ENCODE measurements around the gene MAFF.

The MAFF gene

GRCh38 chr22:38222797-38223119 lies 21.0 kb downstream of the MAFF start:
- Histone ChIP-seq H2AFZ (ENCODE audit: low read depth, low read length) (no peak overlapping the region), H2BK5ac (ENCODE audit: low read depth, low read length, poor library complexity, severe bottlenecking) (no peak overlapping the region), H3K4ac (ENCODE audit: low read depth in 1 of 2, low read length in 2 of 2) (peak overlapping the region in 1 of 2 experiments; percentile 24), H2BK12ac (ENCODE audit: low read length in 2 of 2) (no peak overlapping the region), H3K27ac (ENCODE audit: low read length, poor library complexity, severe bottlenecking) (no peak overlapping the region), H3K4me3 (ENCODE audit: insufficient read depth in 1 of 2, low read depth in 1 of 2, low read length in 2 of 2) (no peak overlapping the region), H2BK120ac (ENCODE audit: low read depth, low read length) (no peak overlapping the region), H3K18ac (ENCODE audit: low read depth in 1 of 2, low read length in 2 of 2) (no peak overlapping the region), H3K9me3 (ENCODE audit: control insufficient read depth, low read length) (no peaks in the 10 kb centered on the region), H3K4me1 (ENCODE audit: control insufficient read depth, insufficient read depth, low read depth, low read length) (peaks cover 57% of the 10 kb centered on the region), H3K23ac (ENCODE audit: low read length in 2 of 2) (no peak overlapping the region), H2BK15ac (ENCODE audit: low read depth, poor library complexity, severe bottlenecking) (no peak overlapping the region), H3K14ac (ENCODE audit: low read length in 2 of 2) (no peak overlapping the region), H3K4me2 (ENCODE audit: low read length, poor library complexity, severe bottlenecking) (no peak overlapping the region), H3K9ac (ENCODE audit: low read length) (no peak overlapping the region), H3K79me1 (replicated peaks; ENCODE audit: low read length, poor library complexity, severe bottlenecking) (peaks cover 19% of the 10 kb centered on the region), H4K8ac (ENCODE audit: low read length) (no peak overlapping the region), H3K36me3 (ENCODE audit: control insufficient read depth in 1 of 2, insufficient read depth in 2 of 2, low read depth in 1 of 2, low read length in 2 of 2) (peaks cover 66 to 74% of the 10 kb centered on the region in 2 experiments), H2AK5ac (ENCODE audit: low read length, severe bottlenecking) (no peak overlapping the region), H3K27me3 (ENCODE audit: control insufficient read depth in 1 of 2, insufficient read depth in 1 of 2, low read length in 2 of 2) (no peaks in the 10 kb centered on the region), H4K91ac (ENCODE audit: low read length) (no peak overlapping the region)
- WGBS: 92% methylated on average over 8 of the region's 8 CpGs
- no peak for DNase-seq

GRCh38 chr22:38223289-38223960 lies 21.6 kb downstream of the MAFF start:
- H3K4ac ChIP-seq (ENCODE audit: low read depth in 1 of 2, low read length in 2 of 2): no peak overlapping the region
- no peak overlapping the region for H3K18ac ChIP-seq (ENCODE audit: low read depth in 1 of 2, low read length in 2 of 2)
- no peak overlapping the region for H3K23ac ChIP-seq (ENCODE audit: low read length in 2 of 2)
- H2BK120ac ChIP-seq (ENCODE audit: low read depth, low read length): no peak overlapping the region
- H3K4me2 ChIP-seq (ENCODE audit: low read length, poor library complexity, severe bottlenecking): no peak overlapping the region
- H4K91ac ChIP-seq (ENCODE audit: low read length): no peak overlapping the region
- H3K9ac ChIP-seq (ENCODE audit: low read length): no peak overlapping the region
- peaks cover 52% of the 10 kb centered on the region for H3K4me1 ChIP-seq (ENCODE audit: control insufficient read depth, insufficient read depth, low read depth, low read length)
- H2BK15ac ChIP-seq (ENCODE audit: low read depth, poor library complexity, severe bottlenecking): no peak overlapping the region
- H3K27ac ChIP-seq (ENCODE audit: low read length, poor library complexity, severe bottlenecking): peak overlapping the region; percentile 17
- no peak overlapping the region for H3K4me3 ChIP-seq (ENCODE audit: insufficient read depth in 1 of 2, low read depth in 1 of 2, low read length in 2 of 2)
- H3K9me3 ChIP-seq (ENCODE audit: control insufficient read depth, low read length): no peaks in the 10 kb centered on the region
- H2BK12ac ChIP-seq (ENCODE audit: low read length in 2 of 2): no peak overlapping the region
- H3K14ac ChIP-seq (ENCODE audit: low read length in 2 of 2): no peak overlapping the region
- no peak overlapping the region for H2AK5ac ChIP-seq (ENCODE audit: low read length, severe bottlenecking)
- no peaks in the 10 kb centered on the region for H3K27me3 ChIP-seq (ENCODE audit: control insufficient read depth in 1 of 2, insufficient read depth in 1 of 2, low read length in 2 of 2)
- H2AFZ ChIP-seq (ENCODE audit: low read depth, low read length): no peak overlapping the region
- DNase-seq: no peak
- no peak overlapping the region for H4K8ac ChIP-seq (ENCODE audit: low read length)
- peaks cover 19% of the 10 kb centered on the region for H3K79me1 ChIP-seq (replicated peaks; ENCODE audit: low read length, poor library complexity, severe bottlenecking)
- H2BK5ac ChIP-seq (ENCODE audit: low read depth, low read length, poor library complexity, severe bottlenecking): no peak overlapping the region
- H3K36me3 ChIP-seq (ENCODE audit: control insufficient read depth in 1 of 2, insufficient read depth in 2 of 2, low read depth in 1 of 2, low read length in 2 of 2): peaks cover 70 to 81% of the 10 kb centered on the region in 2 experiments
- 91% methylated on average over 8 of the region's 12 CpGs for WGBS

GRCh38 chr22:38226853-38227649 lies 25.3 kb downstream of the MAFF start:
- no peak overlapping the region for H4K91ac ChIP-seq (ENCODE audit: low read length)
- H3K36me3 ChIP-seq (ENCODE audit: control insufficient read depth in 1 of 2, insufficient read depth in 2 of 2, low read depth in 1 of 2, low read length in 2 of 2): peaks cover 77 to 87% of the 10 kb centered on the region in 2 experiments
- WGBS: 94% methylated on average over 25 of the region's 25 CpGs
- no peak overlapping the region for H3K4me3 ChIP-seq (ENCODE audit: insufficient read depth in 1 of 2, low read depth in 1 of 2, low read length in 2 of 2)
- H3K9me3 ChIP-seq (ENCODE audit: control insufficient read depth, low read length): no peaks in the 10 kb centered on the region
- no peak overlapping the region for H3K14ac ChIP-seq (ENCODE audit: low read length in 2 of 2)
- no peak overlapping the region for H2BK5ac ChIP-seq (ENCODE audit: low read depth, low read length, poor library complexity, severe bottlenecking)
- H3K4ac ChIP-seq (ENCODE audit: low read depth in 1 of 2, low read length in 2 of 2): no peak overlapping the region
- no peak overlapping the region for H2BK120ac ChIP-seq (ENCODE audit: low read depth, low read length)
- H3K4me2 ChIP-seq (ENCODE audit: low read length, poor library complexity, severe bottlenecking): no peak overlapping the region
- no peak overlapping the region for H3K23ac ChIP-seq (ENCODE audit: low read length in 2 of 2)
- no peaks in the 10 kb centered on the region for H3K27me3 ChIP-seq (ENCODE audit: control insufficient read depth in 1 of 2, insufficient read depth in 1 of 2, low read length in 2 of 2)
- H3K18ac ChIP-seq (ENCODE audit: low read depth in 1 of 2, low read length in 2 of 2): no peak overlapping the region
- no peak for DNase-seq
- peaks cover 28% of the 10 kb centered on the region for H3K79me1 ChIP-seq (replicated peaks; ENCODE audit: low read length, poor library complexity, severe bottlenecking)
- no peak overlapping the region for H4K8ac ChIP-seq (ENCODE audit: low read length)
- H2BK12ac ChIP-seq (ENCODE audit: low read length in 2 of 2): no peak overlapping the region
- no peak overlapping the region for H2BK15ac ChIP-seq (ENCODE audit: low read depth, poor library complexity, severe bottlenecking)
- H2AFZ ChIP-seq (ENCODE audit: low read depth, low read length): no peak overlapping the region
- peaks cover 30% of the 10 kb centered on the region for H3K4me1 ChIP-seq (ENCODE audit: control insufficient read depth, insufficient read depth, low read depth, low read length)
- H3K27ac ChIP-seq (ENCODE audit: low read length, poor library complexity, severe bottlenecking): no peak overlapping the region
- no peak overlapping the region for H2AK5ac ChIP-seq (ENCODE audit: low read length, severe bottlenecking)
- H3K9ac ChIP-seq (ENCODE audit: low read length): peak overlapping the region; percentile 23

- Histone ChIP-seq H2AFZ (ENCODE audit: low read depth, low read length) (no peak overlapping the region), H3K14ac (ENCODE audit: low read length in 2 of 2) (no peak overlapping the region), H2BK15ac (ENCODE audit: low read depth, poor library complexity, severe bottlenecking) (no peak overlapping the region), H3K4me2 (ENCODE audit: low read length, poor library complexity, severe bottlenecking) (no peak overlapping the region), H2BK5ac (ENCODE audit: low read depth, low read length, poor library complexity, severe bottlenecking) (no peak overlapping the region), H3K9ac (ENCODE audit: low read length) (peak overlapping the region; percentile 83), H3K4me1 (ENCODE audit: control insufficient read depth, insufficient read depth, low read depth, low read length) (peaks cover 18% of the 10 kb centered on the region), H3K27me3 (ENCODE audit: control insufficient read depth in 1 of 2, insufficient read depth in 1 of 2, low read length in 2 of 2) (no peaks in the 10 kb centered on the region), H3K4ac (ENCODE audit: low read depth in 1 of 2, low read length in 2 of 2) (no peak overlapping the region), H3K36me3 (ENCODE audit: control insufficient read depth in 1 of 2, insufficient read depth in 2 of 2, low read depth in 1 of 2, low read length in 2 of 2) (peaks cover 77 to 87% of the 10 kb centered on the region in 2 experiments), H4K91ac (ENCODE audit: low read length) (no peak overlapping the region), H3K9me3 (ENCODE audit: control insufficient read depth, low read length) (no peaks in the 10 kb centered on the region), H3K4me3 (ENCODE audit: insufficient read depth in 1 of 2, low read depth in 1 of 2, low read length in 2 of 2) (no peak overlapping the region), H2AK5ac (ENCODE audit: low read length, severe bottlenecking) (peak overlapping the region; percentile 34), H4K8ac (ENCODE audit: low read length) (no peak overlapping the region), H3K79me1 (replicated peaks; ENCODE audit: low read length, poor library complexity, severe bottlenecking) (peaks cover 31% of the 10 kb centered on the region), H3K27ac (ENCODE audit: low read length, poor library complexity, severe bottlenecking) (peak overlapping the region; percentile 3), H3K23ac (ENCODE audit: low read length in 2 of 2) (no peak overlapping the region), H3K18ac (ENCODE audit: low read depth in 1 of 2, low read length in 2 of 2) (no peak overlapping the region), H2BK120ac (ENCODE audit: low read depth, low read length) (peak overlapping the region; percentile 12), H2BK12ac (ENCODE audit: low read length in 2 of 2) (peak overlapping the region in 1 of 2 experiments; percentile 13)
- 78% methylated on average over 3 of the region's 3 CpGs for WGBS
- DNase-seq: no peak
Observed at GRCh38 chr22:38228326-38228872, 26.6 kb downstream of the MAFF start.

Data from mesenchymal stem cell (in vitro differentiated cells and primary cell).